ENCODE results near the gene CNTRL. TPM values are rescaled to one million over a fixed set of nuclear protein-coding genes. Genes with fewer than 3 reads are reported as not detected.

Gene CNTRL
- polyA plus RNA-seq, 1 donor from 2014 or later: 16.0 TPM

DNA sequence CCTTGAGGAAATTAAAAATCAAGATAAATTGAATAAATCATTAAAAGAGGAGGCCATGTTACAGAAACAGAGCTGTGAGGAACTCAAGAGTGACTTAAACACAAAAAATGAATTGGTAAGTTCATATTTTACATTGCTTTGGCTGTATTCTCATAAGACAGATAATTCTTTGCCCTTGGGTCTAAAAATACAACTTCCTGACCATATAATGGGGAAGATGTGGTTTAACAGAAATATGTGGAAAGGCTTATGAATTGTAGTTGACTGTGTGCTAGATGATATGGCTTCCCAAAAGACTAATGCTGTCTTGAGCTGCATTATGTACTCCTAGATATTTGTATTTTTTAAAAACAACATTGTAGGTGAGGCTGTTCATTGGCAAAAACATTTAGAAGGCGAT, 33.1 kb downstream of the CNTRL start:
- no peaks in the 10 kb centered on the region for H3K9me2 ChIP-seq (ENCODE audit: insufficient read depth, low read length)
- no peaks in the 10 kb centered on the region for H4K20me1 ChIP-seq (ENCODE audit: insufficient read depth)
- H3K4me3 ChIP-seq (ENCODE audit: low read length): no peak overlapping the region
- H3K4me2 ChIP-seq (ENCODE audit: low read length): no peak overlapping the region
- no peaks in the 10 kb centered on the region for H3F3A ChIP-seq (ENCODE audit: insufficient read depth, low read length, poor library complexity, severe bottlenecking)
- H2AFZ ChIP-seq (ENCODE audit: low read depth, low read length): no peak overlapping the region
- no peaks in the 10 kb centered on the region for H3K79me2 ChIP-seq (replicated peaks; ENCODE audit: insufficient read depth, low read length)
- TF ChIP-seq POLR2AphosphoS5 (IDR thresholded peaks at IDR 0.05) (no peak), EP300 (conservative IDR thresholded peaks at IDR 0.05; ENCODE audit: poor library complexity, severe bottlenecking) (no peak)
- H3K9me3 ChIP-seq (ENCODE audit: low read length): no peaks in the 10 kb centered on the region
- H3K27ac ChIP-seq (ENCODE audit: low read length): no peak overlapping the region
- no peaks in the 10 kb centered on the region for H3K27me3 ChIP-seq (ENCODE audit: insufficient read depth, low read depth, low read length)
- H3K9ac ChIP-seq (ENCODE audit: low read length): no peak overlapping the region
- no peaks in the 10 kb centered on the region for H3K36me3 ChIP-seq (ENCODE audit: insufficient read depth, low read length)

DNA sequence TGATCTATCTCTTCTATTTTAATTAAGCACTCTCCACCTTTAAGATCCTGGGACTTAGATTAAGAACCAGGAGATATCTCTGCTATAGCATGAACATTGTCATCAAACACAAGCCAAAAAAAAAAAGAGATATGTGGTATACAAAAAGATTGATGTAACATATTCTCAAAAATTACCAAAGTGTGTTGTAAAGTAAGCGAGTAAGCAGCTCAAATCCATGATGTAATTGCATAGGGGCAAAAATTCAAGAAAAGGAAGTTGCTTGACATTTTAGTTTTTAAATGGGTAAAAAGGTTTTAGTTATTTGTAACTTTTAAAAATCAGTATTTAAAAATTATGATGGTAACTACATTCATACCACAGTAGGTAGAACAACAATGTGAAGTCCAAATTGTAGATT, 40.7 kb downstream of the CNTRL start:
- Histone ChIP-seq H3K9me3 (ENCODE audit: low read length) (no peaks in the 10 kb centered on the region), H3K9ac (ENCODE audit: low read length) (no peak overlapping the region), H2AFZ (ENCODE audit: low read depth, low read length) (no peak overlapping the region), H3K27me3 (ENCODE audit: insufficient read depth, low read depth, low read length) (no peaks in the 10 kb centered on the region), H3K4me3 (ENCODE audit: low read length) (no peak overlapping the region), H3K9me2 (ENCODE audit: insufficient read depth, low read length) (no peaks in the 10 kb centered on the region), H3K79me2 (replicated peaks; ENCODE audit: insufficient read depth, low read length) (no peaks in the 10 kb centered on the region), H3K4me2 (ENCODE audit: low read length) (no peak overlapping the region), H3K27ac (ENCODE audit: low read length) (no peak overlapping the region), H3F3A (ENCODE audit: insufficient read depth, low read length, poor library complexity, severe bottlenecking) (no peaks in the 10 kb centered on the region), H4K20me1 (ENCODE audit: insufficient read depth) (no peaks in the 10 kb centered on the region), H3K36me3 (ENCODE audit: insufficient read depth, low read length) (no peaks in the 10 kb centered on the region)
- TF ChIP-seq SMC3 (conservative IDR thresholded peaks at IDR 0.05; ENCODE audit: poor library complexity) (no peak), TAF1 (IDR thresholded peaks at IDR 0.05; ENCODE audit: low read depth) (no peak), MXI1 (conservative IDR thresholded peaks at IDR 0.05; ENCODE audit: poor library complexity, severe bottlenecking) (no peak), EP300 (conservative IDR thresholded peaks at IDR 0.05; ENCODE audit: poor library complexity, severe bottlenecking) (no peak), EZH2 (IDR thresholded peaks at IDR 0.05; ENCODE audit: borderline replicate concordance, insufficient read depth, low read length, poor library complexity, severe bottlenecking) (no peak), POLR2AphosphoS5 (IDR thresholded peaks at IDR 0.05) (no peak)

DNA sequence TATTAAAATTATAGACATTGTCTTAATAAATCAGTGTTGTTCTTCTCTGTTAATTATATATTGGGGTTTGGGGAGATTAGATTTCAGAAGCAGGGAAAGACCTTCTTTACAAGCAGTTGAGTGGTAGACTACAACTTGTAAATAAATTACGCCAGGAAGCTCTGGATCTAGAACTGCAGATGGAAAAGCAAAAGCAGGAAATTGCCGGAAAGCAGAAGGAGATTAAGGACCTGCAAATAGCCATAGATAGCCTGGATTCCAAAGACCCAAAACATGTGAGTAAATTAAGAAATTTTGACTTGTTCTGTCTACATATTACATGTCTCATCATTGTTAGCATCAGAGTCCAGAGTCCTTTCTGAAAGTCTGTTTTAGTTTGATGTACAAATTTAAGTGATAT, 43.5 kb downstream of the CNTRL start:
- H3K36me3 ChIP-seq (ENCODE audit: insufficient read depth, low read length): no peaks in the 10 kb centered on the region
- H3K9me3 ChIP-seq (ENCODE audit: low read length): no peaks in the 10 kb centered on the region
- no peak overlapping the region for H2AFZ ChIP-seq (ENCODE audit: low read depth, low read length)
- H3F3A ChIP-seq (ENCODE audit: insufficient read depth, low read length, poor library complexity, severe bottlenecking): no peaks in the 10 kb centered on the region
- H4K20me1 ChIP-seq (ENCODE audit: insufficient read depth): no peaks in the 10 kb centered on the region
- no peaks in the 10 kb centered on the region for H3K27me3 ChIP-seq (ENCODE audit: insufficient read depth, low read depth, low read length)
- H3K9me2 ChIP-seq (ENCODE audit: insufficient read depth, low read length): no peaks in the 10 kb centered on the region
- no peak overlapping the region for H3K9ac ChIP-seq (ENCODE audit: low read length)
- H3K4me2 ChIP-seq (ENCODE audit: low read length): no peak overlapping the region
- no peaks in the 10 kb centered on the region for H3K79me2 ChIP-seq (replicated peaks; ENCODE audit: insufficient read depth, low read length)
- H3K4me3 ChIP-seq (ENCODE audit: low read length): no peak overlapping the region
- H3K27ac ChIP-seq (ENCODE audit: low read length): no peak overlapping the region
- TF ChIP-seq SMC3 (conservative IDR thresholded peaks at IDR 0.05; ENCODE audit: poor library complexity): no peak
- no peak for TF ChIP-seq POLR2AphosphoS5 (IDR thresholded peaks at IDR 0.05)
- no peak for TF ChIP-seq EZH2 (IDR thresholded peaks at IDR 0.05; ENCODE audit: borderline replicate concordance, insufficient read depth, low read length, poor library complexity, severe bottlenecking)

DNA sequence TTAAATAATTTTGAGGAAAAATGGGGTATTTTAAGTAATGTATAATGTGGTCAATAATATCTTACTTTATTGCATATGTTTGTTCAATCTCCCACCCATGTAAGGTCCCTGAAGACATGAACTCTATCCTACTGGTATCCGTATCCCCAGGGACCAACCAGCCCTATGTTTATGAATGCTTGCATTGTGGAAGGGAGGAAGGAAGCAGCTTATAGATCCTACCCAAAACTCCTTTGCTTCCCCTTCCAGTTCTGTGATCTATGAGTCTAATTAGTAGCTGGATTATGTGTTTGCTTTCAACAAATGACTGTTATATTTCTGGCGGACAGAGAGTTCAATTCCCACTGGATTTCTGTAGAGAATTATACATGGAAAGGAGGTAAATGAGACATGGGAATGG, 45.6 kb downstream of the CNTRL start:
- Histone ChIP-seq H3F3A (ENCODE audit: insufficient read depth, low read length, poor library complexity, severe bottlenecking) (no peaks in the 10 kb centered on the region), H3K4me2 (ENCODE audit: low read length) (no peak overlapping the region), H3K9me3 (ENCODE audit: low read length) (no peaks in the 10 kb centered on the region), H3K9me2 (ENCODE audit: insufficient read depth, low read length) (no peaks in the 10 kb centered on the region), H3K79me2 (replicated peaks; ENCODE audit: insufficient read depth, low read length) (no peaks in the 10 kb centered on the region), H3K9ac (ENCODE audit: low read length) (no peak overlapping the region), H3K4me3 (ENCODE audit: low read length) (no peak overlapping the region), H3K27me3 (ENCODE audit: insufficient read depth, low read depth, low read length) (no peaks in the 10 kb centered on the region), H2AFZ (ENCODE audit: low read depth, low read length) (no peak overlapping the region), H3K27ac (ENCODE audit: low read length) (no peak overlapping the region), H3K36me3 (ENCODE audit: insufficient read depth, low read length) (no peaks in the 10 kb centered on the region), H4K20me1 (ENCODE audit: insufficient read depth) (no peaks in the 10 kb centered on the region)
- TF ChIP-seq, protein P1, sequence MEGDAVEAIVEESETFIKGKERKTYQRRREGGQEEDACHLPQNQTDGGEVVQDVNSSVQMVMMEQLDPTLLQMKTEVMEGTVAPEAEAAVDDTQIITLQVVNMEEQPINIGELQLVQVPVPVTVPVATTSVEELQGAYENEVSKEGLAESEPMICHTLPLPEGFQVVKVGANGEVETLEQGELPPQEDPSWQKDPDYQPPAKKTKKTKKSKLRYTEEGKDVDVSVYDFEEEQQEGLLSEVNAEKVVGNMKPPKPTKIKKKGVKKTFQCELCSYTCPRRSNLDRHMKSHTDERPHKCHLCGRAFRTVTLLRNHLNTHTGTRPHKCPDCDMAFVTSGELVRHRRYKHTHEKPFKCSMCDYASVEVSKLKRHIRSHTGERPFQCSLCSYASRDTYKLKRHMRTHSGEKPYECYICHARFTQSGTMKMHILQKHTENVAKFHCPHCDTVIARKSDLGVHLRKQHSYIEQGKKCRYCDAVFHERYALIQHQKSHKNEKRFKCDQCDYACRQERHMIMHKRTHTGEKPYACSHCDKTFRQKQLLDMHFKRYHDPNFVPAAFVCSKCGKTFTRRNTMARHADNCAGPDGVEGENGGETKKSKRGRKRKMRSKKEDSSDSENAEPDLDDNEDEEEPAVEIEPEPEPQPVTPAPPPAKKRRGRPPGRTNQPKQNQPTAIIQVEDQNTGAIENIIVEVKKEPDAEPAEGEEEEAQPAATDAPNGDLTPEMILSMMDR (IDR thresholded peaks at IDR 0.05; ENCODE audit: poor library complexity, severe bottlenecking): no peak
- TF ChIP-seq, protein P2, sequence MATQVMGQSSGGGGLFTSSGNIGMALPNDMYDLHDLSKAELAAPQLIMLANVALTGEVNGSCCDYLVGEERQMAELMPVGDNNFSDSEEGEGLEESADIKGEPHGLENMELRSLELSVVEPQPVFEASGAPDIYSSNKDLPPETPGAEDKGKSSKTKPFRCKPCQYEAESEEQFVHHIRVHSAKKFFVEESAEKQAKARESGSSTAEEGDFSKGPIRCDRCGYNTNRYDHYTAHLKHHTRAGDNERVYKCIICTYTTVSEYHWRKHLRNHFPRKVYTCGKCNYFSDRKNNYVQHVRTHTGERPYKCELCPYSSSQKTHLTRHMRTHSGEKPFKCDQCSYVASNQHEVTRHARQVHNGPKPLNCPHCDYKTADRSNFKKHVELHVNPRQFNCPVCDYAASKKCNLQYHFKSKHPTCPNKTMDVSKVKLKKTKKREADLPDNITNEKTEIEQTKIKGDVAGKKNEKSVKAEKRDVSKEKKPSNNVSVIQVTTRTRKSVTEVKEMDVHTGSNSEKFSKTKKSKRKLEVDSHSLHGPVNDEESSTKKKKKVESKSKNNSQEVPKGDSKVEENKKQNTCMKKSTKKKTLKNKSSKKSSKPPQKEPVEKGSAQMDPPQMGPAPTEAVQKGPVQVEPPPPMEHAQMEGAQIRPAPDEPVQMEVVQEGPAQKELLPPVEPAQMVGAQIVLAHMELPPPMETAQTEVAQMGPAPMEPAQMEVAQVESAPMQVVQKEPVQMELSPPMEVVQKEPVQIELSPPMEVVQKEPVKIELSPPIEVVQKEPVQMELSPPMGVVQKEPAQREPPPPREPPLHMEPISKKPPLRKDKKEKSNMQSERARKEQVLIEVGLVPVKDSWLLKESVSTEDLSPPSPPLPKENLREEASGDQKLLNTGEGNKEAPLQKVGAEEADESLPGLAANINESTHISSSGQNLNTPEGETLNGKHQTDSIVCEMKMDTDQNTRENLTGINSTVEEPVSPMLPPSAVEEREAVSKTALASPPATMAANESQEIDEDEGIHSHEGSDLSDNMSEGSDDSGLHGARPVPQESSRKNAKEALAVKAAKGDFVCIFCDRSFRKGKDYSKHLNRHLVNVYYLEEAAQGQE (IDR thresholded peaks at IDR 0.05; ENCODE audit: borderline replicate concordance): no peak
- TF ChIP-seq TAF1 (IDR thresholded peaks at IDR 0.05; ENCODE audit: low read depth) (no peak), RAD21 (conservative IDR thresholded peaks at IDR 0.05) (no peak), MXI1 (conservative IDR thresholded peaks at IDR 0.05; ENCODE audit: poor library complexity, severe bottlenecking) (no peak), EP300 (conservative IDR thresholded peaks at IDR 0.05; ENCODE audit: poor library complexity, severe bottlenecking) (no peak), SMC3 (conservative IDR thresholded peaks at IDR 0.05; ENCODE audit: poor library complexity) (no peak), EZH2 (IDR thresholded peaks at IDR 0.05; ENCODE audit: borderline replicate concordance, insufficient read depth, low read length, poor library complexity, severe bottlenecking) (no peak), POLR2AphosphoS5 (IDR thresholded peaks at IDR 0.05) (no peak)

All from neural cell (in vitro differentiated cells).